ENCODE results near the gene MDFI. TPM values are rescaled to one million over a fixed set of nuclear protein-coding genes. Genes with fewer than 3 reads are reported as not detected.

The MDFI gene
- total RNA-seq, 1 experiment from 2014 or later = 0.52 TPM

DNA sequence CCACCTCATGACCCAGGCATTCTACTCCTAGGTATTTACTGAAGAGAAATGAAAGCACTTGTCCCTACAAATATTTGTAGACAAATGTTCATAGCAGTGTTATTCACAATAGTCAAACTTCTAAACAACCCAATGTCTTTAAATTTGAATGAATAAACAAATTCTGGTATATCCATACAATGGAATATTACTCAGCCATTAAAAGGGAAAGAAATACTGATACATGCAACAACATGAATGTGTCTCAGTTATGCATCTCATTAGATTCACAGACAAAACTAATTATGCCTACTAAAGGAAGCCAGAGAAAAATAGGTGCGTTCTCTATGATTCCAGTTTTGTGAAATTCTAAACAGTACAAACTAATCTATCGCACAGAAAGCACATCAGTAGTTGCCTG lies 30.7 kb downstream of the MDFI start:
- no peak for DNase-seq (ENCODE audit: extremely low read depth, low read depth)

DNA sequence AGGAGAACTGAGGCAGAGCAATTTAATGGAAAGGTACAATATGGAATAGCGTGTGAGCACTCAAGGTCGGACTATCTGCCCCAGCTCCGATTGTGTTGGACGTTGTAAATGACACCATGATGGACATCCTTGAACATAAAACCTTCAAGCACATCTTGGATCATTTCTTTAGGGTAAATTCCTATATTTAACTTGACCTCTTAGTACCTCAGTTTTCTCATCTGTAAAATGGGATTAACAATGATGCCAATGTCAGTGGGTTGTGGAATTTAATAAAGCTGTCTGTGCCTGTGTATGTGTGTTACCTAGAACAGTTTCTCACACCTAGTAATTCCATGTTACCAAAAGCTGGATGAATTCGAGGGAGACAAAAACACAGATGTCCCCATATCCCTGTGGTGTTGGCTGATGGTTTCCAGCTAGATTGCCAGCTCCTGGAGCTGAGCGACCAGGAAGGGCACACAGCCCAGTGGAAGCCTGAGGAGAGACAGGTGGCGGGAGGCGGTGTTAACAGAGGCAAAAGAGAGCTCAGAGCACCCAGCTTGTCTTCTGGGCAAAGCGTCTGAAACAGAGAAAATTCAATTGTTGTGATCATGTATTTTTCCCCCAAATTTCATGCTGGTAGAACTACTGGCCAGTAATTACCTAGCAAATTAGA lies 32.6 kb downstream of the MDFI start:
- DNase-seq (ENCODE audit: extremely low read depth, low read depth) = no peak

DNA sequence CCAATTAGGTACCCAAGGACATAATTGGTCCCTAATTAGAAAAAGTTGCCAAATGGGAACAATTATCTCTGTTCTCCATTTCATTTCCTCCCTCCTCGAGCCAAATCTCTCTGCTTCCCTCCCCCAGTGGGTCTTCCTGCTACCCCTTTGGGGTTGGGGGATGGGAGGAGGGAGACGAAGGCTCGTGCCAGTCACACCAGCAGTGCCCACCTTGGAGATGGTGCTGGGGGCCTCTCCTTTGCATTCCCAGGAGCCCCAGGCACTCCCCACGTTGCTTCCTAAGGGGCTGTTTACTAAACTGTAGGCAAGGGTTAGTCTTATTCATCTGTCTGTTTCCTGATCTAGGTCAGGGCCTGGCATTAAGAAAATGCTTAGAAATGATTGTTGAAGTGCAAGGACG lies 33.1 kb downstream of the MDFI start:
- no peak for DNase-seq (ENCODE audit: extremely low read depth, low read depth)

DNA sequence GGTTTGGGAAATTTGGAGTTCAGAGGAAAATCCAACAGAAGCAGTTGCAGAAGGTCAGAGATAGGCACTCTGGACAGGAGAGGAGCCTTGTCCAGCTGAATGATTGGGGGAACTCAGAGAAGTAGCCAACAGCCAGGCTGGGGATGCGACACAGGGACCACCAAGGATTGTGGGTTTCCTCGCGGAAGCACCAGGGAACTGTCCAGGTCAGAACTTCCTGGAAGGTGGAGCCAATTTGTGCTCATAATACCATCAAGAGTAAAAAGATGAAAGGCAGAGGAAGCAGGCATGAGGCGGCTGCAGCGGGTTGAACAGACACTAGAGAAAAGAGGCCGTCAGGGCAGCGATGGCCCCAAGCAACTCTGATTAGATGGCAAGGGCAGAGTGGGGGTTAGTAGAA lies 33.7 kb downstream of the MDFI start:
- DNase-seq (ENCODE audit: extremely low read depth, low read depth) = no peak

DNA sequence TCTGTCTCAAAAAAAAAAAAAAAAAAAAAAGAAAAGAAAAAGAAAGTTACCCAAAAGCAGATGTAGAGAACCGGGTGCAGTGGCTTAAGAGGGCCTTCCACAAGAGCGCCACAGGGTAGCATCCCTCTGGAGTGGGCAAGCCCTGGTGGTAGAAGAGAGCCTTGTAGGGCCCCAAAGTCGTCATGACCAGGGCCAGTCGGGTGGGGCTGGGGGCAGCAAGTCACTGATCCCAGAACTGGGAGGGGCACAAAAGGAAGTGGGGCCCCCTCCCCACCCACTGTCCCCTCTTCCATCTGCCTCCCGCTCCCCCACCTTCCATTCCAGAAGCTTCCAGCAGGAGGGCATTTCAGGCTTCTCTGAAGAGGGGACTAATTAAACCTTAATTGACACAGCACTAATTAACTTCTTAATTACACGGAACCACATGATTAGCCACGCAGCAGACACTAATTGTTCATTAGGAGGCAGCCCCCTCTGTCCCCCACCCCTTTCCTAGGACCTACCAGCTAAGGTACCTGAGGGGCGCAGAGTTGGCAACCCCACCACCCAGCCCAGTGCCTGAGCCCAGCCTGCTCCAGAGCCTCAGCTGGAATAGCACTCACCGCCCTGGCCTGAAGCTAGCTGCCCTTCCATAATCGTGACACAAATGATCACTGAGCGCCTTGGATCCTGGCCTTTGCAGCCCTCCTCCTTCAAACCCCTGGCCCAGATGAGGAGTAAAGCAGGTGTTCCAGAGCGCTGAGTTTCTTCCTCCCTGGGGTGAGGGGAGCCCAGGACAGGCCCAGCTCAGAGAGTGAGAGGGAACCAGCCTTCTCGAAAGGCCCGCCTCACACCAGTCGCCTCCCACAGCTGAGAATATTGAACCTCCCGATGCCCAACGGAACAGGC lies 34.8 kb downstream of the MDFI start:
- DNase-seq (ENCODE audit: extremely low read depth, low read depth) = no peak

DNA sequence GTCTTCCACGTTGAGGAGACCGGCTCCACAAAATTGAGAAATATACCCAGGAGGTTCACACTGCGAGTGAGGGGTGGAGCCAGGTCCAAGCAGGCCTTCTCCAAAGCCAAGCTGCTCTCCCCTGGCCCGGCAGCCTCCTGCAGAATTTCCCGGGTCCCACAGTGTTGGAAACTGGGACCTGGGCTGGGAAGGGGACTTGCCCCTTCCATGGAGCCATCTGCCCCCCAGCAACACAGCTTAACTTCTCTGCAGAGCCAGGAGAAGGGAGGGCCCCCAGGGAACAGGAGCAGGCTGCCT lies 35.4 kb downstream of the MDFI start:
- no peak for DNase-seq (ENCODE audit: extremely low read depth, low read depth)

DNA sequence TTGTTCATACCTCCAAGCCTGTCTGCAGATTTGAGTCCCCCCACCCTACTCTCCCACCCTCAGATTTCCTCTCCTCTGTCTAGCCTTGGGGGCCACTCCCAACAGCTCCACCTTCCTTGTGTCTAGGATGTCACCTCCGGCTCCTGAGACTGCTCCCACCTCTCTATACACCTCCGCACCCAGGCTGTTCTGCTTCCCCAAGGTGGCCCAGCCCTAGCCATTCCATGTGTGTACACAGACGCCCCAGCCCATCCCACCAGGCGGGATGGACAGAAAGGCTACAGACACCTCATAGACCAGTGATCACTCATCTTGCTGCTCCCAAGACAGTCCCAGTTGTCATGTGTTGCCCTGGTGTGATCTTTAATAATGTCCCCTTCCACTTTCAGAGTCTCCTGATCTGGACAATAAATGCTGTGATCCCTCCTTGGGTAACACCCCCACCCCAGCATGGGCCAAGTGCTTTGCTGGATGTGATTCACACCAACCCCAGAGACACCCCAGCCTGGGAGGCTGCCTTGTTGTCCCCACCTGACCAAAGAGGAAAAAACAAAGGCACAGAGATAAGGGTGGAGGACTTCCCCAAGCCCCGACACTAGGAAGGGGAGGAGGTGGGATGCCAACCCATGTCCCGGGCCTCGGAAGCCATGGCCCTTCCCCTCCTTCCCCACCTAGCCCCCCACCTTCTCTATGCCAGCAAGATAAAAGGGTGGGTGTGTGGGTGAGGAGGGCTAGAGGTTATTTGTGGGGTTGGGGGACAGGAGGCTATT lies 36.1 kb downstream of the MDFI start:
- no peak for DNase-seq (ENCODE audit: extremely low read depth, low read depth)

DNA sequence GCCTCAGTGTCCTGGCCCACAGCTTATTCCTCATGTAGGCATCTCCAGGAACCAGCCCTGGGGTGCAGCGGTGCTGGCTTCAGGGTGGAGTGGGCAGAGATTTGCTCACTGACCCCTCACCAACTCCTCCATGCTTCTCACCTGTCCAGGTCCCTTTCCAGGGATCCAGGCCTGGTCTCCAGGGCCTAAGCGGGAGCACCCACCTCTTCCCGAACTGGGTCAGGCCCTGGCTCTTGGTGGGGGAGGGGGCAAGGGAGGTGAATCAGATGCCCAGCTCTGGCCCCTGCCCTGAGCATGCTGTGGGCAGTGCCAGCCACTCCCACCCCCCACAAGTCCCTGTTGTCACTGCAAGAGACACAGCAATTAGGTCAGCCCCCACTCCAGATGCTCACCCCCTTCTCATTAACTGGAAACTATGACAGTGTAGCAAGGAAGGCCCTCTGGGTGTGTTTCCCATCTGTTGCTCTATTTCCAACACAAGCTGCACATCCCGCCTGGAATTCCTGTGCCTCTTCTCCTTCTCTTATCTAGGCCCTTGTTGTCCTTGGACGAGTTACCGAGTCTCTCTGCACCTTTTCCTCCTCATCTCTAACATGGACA lies 37.0 kb downstream of the MDFI start:
- DNase-seq (ENCODE audit: extremely low read depth, low read depth) = no peak

DNA sequence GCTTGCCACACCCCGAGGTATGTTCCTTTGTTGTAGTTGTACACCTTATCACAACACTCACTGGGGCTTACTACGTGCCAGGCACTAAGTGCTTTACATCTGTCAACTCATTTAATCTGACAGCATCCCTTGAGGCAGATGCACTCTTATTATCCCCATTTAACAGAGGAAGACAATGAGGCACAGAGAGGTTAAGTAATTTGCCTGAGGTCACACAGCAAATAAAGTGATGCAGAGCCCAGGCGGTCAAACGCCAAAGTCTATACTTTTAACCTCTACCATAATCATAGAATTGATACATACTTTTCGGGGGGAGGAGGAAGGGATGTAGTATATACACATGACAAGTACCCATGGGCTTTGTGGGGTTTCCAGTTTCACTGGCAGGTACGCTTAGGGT lies 37.7 kb downstream of the MDFI start:
- DNase-seq (ENCODE audit: extremely low read depth, low read depth) = no peak

DNA sequence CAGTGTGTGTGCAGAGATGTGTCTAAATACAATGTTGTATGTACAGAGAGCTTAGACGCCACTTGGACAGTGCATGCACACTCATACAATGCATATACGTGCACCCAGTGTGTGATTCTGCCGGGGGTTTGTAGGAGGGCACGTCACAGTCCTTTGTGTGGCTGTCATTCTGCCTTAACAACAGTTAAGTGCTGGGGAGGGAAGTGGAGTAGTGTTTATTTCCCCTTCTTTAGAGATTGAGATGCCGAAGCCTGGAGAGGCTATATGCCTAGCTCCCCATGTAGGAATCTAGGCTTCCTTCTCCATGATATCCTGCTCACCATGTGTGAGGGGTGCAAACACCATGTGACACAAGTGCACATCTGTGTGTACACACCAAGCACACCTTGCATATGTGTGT lies 38.2 kb downstream of the MDFI start:
- DNase-seq (ENCODE audit: extremely low read depth, low read depth) = no peak

DNA sequence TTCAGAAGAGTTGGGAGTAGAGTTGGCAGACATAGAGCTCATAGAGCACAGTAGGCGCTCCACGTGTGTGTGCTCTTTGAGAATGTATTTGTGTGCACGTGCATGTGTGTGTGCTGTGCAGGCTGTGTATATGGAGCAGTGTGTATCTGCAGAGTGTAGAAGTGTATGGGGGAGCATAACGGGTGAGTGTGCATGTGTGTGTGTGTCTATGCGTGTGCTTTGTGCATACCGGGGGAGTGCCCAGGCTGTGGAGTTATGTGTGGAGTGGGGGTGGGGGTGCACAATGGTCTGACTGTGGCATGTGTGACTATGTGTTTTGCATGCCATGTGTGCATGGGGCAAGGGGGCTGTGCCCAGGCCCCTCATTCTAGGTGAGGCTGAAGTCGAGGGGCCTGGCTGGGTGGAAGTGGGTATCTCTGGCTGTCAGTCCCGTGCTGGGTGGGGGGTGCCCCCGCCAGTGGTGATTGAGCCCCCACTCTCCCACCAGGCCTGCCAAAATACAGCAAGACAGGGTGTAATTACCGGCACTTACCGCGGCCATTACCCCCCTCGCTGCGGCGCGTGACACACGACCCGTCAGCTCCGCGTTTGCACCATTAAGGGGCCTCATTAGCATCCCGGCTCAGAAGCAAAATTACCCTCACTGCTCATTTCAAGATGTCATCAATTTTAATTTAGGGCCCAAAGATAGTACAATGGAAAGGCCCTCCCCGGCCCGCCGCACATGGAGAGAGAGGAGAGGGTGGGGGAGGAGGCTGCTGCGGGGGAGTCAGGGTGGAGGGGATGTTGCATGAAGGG lies 39.1 kb downstream of the MDFI start:
- DNase-seq (ENCODE audit: extremely low read depth, low read depth) = no peak

DNA sequence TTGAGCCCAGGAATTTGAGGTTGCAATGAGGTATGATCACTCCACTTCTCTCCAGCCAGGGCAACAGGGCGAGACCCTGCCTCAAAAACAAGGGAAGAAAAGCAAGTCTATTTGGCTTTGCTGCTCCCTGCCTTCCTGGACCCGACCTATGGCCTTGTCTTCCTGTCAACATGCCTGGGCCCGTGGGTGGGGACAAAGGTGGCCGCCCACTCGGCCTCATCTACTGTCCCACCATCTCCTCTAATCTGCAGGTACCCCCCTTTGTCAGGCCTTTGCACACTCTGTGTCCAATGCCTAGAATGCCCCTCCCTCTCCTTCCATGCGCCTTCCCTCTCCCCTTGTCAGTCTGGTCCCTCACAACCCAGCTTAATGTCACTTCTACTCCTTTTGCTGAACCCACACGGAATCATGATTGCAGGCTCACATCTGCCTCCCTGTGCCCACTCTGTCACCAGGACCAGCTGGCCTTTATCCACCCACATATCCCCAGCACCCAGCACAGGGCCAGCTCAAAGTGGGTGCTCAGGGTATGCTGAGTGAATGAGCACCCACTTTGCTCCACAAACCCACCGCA lies 40.3 kb downstream of the MDFI start:
- no peak for DNase-seq (ENCODE audit: extremely low read depth, low read depth)

DNA sequence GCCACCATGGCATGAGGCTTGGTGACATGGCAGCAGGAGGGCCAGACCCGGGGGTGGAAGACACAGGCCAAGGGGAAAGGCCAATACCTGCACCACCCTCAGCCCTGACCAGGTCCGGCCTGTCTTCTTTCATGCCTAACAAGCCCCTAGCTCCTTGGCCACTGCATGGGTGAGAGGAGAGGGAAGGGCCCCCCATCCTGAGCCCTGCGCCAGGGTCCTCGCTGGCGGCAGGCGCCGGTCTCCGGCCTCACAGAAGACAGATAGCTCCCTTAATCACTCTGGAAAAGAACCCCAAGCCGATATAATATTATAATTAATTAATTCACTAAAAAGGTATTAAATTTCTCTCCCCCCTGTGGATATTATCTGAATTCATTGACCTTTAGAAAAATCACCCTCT lies 41.4 kb downstream of the MDFI start:
- DNase-seq (ENCODE audit: extremely low read depth, low read depth) = no peak

DNA sequence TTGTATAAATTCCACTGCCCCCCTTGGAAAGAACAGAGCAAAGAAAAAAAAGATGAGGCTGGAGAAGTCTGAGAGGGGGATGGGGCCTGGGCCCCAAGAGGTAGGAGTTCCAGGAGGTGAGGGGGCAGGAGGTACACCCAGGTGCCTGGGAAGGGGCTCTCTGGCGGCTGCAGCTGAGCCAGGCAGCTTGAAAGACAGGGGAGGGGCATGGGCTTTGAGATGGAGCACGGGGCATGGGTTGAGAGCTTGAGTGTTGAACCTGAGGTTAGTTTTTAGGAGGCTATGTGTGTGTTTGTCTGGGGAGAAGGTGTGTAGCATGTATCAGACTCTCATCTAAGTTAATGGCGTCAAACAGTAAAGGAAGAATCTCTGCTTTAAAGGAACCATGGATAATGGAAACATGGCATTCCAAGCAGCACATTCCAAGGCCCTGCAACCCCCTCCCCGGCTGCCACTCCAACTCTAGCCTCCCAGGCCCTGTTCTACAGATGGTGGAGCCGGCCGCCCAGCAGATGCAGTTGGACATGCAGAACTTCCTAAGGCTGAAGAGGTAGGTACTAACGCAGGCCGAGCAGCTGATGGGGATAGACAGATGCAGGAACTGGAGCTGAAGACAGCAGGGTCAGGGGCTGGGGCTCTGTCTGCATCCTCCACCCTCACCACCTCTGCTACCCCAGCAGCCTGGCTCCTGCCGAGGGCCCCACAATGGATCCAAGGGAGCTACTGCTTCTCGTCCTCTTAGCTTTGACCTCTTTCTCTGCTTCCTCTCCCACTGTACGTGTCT lies 42.1 kb downstream of the MDFI start:
- no peak for DNase-seq (ENCODE audit: extremely low read depth, low read depth)

DNA sequence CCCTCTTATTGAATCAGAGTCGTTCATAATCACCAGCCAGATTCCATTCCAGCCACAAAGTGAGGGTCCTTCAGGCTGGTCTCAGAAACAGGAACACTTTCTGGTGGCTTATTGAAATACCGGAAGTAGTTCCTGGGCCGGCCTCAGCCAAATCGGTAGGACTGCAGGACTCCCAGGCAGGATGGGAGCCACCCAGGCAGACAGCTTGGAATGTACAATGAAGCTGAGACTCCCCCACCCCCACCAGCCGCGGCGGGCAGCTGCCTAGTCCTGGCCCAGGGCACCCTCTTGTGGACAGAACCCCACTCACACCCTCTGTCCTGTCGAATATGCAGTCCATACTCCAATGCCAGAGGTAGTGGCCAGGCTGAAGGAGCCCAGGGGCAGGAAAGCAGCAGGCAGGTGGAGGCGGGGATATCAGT lies 43.8 kb downstream of the MDFI start:
- peak; percentile 68 for DNase-seq (ENCODE audit: extremely low read depth, low read depth)

DNA sequence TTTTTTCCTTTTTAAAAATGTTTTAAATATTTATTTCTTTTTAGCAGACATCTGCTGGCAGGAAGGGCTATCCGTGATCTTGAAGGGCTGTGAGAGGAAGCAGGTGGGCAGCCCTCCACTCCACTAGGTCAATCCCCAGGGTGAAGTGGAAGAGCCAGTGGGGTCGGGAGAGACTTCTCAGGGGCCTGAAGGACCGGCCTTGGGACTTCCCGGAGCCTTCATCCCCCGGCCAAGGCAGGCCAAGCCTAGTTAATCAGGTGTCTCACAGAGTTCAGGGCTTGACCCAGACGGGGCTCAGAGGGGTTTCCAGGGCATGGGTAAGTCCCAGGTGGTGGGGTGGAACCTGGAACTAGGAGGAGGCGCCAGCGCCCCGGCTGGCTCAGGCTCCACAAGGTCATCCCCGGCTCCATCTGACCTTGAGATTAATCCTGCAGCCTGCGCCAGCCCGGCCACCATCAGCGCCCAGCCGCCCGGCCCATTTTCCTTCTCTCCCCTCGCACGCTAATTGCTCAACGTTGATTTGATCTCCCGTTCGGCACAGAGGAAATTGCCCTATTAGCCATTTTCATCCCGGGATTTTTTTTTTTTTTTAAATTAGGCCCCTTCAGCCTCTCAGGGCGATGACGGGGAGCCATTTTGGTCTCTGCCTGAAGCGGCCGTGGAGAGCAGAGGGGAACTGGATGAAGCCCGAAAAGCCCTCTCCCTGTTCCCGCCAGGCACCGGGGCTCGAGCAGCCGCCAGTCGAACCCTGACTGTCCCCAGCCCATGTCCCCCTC lies 44.4 kb downstream of the MDFI start:
- DNase-seq (ENCODE audit: extremely low read depth, low read depth) = no peak

DNA sequence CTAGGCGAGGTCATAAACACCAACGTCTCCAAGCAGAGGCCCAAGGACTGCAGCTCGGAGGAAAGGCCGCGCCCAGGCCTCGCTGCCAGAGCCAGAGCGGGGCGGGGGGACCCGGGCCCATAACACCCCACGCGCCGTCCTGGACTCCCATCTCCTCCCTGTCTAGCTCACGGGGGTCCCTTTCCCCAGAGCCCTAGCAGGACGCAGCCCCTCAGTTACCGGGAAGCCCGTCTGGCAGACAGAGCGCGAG lies 44.9 kb downstream of the MDFI start:
- no peak for DNase-seq (ENCODE audit: extremely low read depth, low read depth)

DNA sequence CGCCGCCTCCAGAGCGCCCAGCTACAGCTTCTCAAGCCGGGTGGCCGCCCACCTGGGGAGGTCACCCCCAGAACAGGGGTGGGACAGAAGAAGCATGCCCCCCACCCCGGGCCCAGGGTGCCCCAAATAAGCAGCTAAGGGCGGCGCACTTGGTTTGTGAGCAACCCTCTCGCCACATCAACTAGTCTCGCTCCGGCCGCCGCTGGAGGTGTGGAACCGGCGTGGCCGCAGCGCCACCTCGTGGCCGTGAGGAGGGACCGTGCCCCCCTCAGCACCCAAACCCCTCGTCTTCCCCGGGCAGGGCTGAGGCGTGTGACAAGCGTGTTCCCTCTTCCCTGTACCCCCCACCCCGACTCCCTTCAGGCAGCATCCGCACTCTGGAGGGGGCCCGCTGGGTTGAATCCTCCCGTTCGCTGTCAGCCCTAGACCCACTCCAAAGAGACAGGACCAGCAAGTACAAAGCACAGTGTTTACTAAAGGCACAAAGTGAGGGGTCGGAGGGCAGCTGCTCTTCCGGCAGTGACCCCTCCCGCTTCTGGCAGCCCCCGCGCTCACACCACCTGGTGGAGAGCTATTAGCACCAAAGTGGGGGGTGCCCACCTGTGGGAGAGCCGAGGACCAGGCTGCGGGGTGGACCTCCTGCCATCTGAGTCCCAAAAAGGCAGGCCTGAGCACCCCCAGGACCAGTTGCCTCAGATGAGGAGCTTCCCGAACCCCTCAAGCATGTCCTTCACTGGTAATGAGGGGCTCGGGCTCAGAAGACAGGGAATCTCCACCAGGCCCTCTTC lies 45.4 kb downstream of the MDFI start:
- peak; percentile 49 for DNase-seq (ENCODE audit: extremely low read depth, low read depth)
